GM18909 (cell line): ENCODE results near the gene EIF2AK2.

Experiments
- ATAC-seq: cut with Tn5 transposase; IDR thresholded peaks from one replicate; pipeline ENCODE4 v1.9.1; 2021; ENCODE audit warnings: mild to moderate bottlenecking; ENCODE audit not compliant: unreplicated experiment, poor library complexity

EIF2AK2 gene

DNA sequence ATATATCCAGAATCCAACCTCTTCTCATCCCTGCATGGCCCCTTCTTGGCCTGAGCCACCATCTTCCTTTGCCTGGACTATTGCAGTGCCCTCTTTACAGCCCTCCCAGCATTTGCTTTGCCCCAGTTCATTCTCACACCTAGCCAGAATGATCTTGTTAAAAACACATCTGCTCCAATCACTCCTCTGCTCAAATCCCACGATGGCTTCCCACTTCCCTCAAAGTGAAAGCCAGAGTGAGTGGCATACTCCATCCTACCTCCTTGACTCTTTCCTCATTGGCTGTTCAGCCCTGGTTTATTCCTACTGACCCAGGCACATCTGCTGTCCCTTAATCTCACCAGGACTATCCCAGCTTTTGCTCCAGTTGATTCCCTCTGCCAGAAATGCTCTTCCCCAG is 17.0 kb upstream of the EIF2AK2 start:
- ATAC-seq: no peak

- ATAC-seq: no peak
Measured at GRCh38 chr2:37171624-37171950, 14.8 kb upstream of the EIF2AK2 start.

GRCh38 chr2:37168217-37168981 is 11.6 kb upstream of the EIF2AK2 start:
- peak; percentile 53 for ATAC-seq

- no peak for ATAC-seq
Measured at GRCh38 chr2:37167636-37168180, 10.9 kb upstream of the EIF2AK2 start.

- no peak for ATAC-seq
Measured at GRCh38 chr2:37164757-37165156, 8.0 kb upstream of the EIF2AK2 start.

- peak; percentile 14 for ATAC-seq
Measured at GRCh38 chr2:37156071-37156856, 516 bp downstream of the EIF2AK2 start.

GRCh38 chr2:37154785-37155184 is 2.0 kb downstream of the EIF2AK2 start:
- ATAC-seq: no peak

- no peak for ATAC-seq
Measured at GRCh38 chr2:37153224-37153623, 3.6 kb downstream of the EIF2AK2 start.

DNA sequence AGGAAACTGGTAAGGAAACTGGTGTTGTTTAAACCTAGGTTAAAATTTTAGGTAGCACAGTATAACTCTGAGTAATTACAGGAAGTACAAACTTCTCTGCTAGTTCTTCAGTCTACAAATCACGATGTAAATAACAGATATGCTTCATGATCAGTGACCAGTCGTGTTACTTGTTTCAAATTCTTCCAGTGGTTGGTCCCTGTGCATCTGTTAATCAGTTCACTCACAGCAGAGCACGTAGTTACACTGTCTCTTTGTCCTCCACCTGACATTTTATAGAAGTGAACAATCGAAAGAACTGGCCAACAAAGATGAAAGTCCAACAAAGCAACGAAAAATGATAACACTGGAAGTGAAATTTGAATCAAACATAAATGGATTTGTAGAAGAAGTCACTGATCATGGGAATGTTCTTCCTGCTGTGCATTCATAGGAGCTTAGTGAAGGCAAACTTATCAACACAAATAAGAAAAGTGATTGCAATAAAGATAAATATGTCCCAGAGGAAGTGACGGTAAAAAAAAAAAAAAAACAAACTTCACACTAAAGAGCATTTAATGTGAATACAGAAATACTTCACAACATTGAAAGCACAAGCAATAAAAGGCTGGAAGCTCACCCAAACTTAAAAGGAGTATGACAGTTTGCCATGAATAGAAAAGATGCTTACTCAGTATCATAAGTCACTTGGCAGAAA is 7.0 kb downstream of the EIF2AK2 start:
- no peak for ATAC-seq

DNA sequence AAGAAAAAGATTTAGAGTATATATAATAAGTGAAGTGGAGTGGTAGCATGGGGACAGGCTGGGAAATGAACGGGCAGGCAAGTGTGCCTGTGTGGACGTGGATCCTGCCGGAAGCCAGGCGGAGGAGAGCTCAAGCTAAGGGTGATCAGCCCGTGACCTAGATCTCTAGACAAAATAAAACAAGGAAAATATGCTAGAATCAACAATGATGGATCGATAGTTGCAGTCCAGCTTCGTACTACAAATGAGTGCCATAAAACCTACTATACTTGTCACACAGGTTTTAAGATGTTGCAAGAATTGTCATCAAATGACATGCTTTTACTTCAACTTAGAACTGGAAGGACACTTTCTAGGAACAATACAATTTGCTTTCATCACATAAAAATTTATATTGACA is 8.5 kb downstream of the EIF2AK2 start:
- ATAC-seq: no peak

- ATAC-seq: no peak
Measured at GRCh38 chr2:37146062-37146461, 10.7 kb downstream of the EIF2AK2 start.

- ATAC-seq: no peak
Measured at GRCh38 chr2:37143974-37144373, 12.8 kb downstream of the EIF2AK2 start.

DNA sequence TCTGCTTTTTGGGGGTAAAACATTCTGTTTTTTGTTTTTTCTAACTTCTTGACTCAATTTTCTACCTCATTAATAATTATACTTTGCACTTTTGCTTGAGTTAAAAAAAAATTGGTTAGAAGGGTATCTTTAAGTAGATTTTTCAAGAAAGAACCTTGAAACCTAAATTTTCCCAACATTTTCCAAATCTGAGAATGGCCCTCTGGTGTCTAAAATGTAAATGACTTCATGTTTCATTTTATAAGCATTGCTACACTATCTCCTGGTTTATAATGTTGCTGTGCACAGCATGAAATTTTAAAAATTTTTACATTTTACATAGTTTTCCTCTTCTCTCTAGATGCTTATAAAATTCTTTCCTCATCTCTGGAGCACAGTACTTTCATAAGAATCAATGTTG is 14.2 kb downstream of the EIF2AK2 start:
- no peak for ATAC-seq

DNA sequence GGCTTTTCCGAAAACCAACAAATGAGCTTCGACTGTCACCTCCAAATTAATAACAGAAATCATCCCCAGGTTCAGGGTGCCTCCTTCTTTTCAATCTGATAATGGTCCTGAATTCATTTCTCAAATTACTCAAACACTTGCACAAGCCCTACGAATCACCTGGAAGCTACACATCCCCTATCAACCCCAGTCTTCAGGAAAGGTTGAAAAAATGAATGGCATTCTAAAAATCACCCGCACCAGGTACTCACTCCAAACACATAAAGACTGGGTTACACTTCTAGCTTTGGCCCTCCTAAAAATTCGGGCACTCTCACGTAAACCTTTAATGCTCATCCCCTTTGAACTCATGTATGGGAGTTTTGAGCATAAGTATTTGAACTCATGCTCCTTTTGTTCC is 23.9 kb downstream of the EIF2AK2 start:
- no peak for ATAC-seq

DNA sequence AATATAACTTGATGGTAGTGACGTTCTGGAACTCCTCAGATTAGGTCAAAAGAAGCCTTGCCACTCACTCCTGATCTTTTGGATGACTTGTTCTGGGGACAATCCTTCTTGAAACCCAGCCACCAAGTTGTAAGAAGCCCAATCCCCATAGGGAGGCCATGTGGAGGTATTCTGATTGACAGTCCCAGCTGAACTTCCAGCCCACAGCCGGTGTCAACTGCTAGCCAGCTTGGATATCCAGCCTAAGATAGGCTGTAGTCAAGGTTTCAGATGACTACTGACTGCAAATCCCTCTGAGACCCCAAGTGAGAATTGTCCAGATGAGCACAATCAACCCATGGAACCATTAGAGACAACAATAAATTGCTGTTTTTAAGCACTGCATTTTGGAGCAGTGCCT is 31.4 kb downstream of the EIF2AK2 start:
- no peak for ATAC-seq

DNA sequence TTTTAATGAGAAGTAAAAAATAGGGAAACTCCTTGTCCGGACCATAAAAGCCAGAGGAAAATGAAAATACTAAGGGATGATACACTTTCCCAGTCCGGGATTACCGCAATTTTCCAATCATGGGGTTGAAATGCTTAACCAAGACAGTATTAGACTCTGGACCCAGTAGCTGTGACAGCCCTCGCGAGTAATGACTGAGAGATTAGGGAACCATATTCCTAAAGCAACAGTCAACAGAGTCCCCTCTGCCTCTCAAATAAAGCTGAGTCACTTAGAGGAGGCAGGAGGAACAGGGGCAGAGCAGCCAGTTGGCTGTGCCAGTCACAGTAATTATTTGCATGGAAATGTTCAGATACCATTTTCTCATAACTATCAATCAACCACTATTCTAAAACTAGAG is 37.6 kb downstream of the EIF2AK2 start:
- ATAC-seq: no peak

DNA sequence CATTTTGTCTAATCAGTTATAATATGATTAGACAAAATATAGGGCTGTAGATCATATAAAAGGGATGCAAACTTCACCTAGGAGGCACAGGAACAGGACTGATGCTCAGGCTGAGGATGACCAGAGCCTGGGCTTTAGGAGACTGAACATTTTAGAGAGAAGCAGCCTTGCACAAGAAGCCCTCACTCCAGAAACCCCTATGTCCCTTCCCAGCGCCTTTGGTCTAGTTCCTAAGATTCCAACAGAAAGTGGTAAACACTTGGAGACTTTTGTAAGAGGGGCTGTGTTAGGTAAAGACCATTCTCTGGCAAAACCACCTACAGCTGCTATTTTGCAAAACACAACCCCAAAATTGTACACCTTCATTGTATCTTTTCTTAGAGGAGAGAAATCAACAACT is 39.2 kb downstream of the EIF2AK2 start:
- no peak for ATAC-seq

DNA sequence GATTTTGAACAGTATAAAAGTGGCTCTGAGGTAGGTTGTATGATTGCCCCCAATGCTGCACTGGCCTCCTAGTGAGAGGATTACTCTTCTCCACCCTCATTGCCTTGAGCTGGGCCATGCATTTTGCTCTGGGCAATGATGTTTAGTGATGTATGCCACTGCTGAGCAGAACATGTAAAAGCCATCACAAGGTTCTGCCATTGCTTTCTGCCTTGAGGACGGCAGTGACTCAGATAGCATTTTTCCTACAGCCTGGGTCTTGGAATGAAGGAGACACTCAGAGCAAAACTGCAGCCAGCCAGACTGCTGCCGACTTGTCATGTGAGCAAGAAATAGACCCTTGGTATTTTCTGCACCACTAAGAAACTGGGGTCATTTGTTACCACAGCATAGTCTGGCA is 44.8 kb downstream of the EIF2AK2 start:
- ATAC-seq: no peak

DNA sequence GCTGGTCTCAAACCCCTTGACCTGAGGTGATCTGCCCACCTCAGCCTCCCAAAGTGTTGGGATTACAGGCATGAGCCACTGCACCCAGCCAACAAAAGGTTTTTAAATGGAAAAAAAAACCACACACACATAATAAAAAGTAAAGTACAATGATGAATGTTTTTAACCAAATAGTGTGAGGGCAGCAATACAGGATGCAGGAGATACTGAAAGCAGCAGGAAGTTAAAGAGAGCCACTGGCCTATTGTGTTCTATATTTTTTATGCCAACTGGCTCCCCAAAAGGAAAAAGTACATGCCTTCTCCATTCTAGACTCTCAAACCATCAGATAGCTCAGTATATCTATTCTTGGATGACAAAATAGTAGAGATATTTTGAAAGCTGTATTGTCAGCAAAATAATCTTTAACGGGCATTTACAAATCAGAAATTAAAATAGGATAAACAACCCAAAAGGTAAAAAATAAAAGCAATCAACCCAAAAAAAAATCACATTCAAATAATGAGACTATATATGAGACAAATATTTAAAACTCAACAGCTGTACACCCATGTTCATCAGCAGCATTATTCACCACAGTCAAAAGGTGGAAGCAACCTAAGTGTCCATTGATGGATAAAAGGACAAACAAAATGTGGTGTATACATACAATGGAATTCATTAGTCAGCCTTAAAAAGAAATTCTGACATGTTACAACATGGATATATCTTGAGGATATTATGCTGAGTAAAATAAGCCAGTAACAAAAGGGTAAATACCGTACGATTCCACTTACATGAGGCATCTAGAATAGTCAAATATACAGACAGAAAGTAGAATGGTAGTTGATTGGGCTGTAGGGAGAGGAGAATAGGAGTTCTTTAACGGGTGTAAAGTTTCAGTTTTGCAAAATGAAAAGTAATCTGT is 46.2 kb downstream of the EIF2AK2 start:
- ATAC-seq: no peak

DNA sequence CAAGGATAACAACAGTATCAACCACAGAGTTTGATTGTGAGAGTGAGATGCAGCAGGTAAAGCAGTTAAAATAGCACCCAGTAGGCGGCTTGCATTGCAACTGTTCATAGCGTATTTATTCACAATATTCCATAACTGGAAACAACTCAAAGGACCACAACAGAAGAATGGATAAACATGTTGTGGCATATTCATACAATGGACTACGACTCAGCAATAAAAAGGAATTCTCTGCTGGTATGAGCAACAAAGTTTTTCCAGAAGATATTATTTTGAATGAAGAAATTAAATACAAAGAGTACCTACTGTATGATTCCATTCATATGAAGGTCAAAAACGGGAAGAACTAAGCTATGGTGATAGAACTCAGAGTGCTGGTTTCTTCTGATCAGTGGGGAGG is 47.3 kb downstream of the EIF2AK2 start:
- no peak for ATAC-seq
